K562 (cell line): ENCODE measurements around the gene CIB2. TPM values are rescaled to one million over a fixed set of nuclear protein-coding genes. Genes with fewer than 3 reads are reported as not detected.

ENCODE experiments used
- CAMTA2 ChIP-seq: fragments of 250-450 bp; sonication (Bioruptor Pico); conservative IDR thresholded peaks from 2 replicates; pipeline ENCODE4 v1.5.1; 2022
- CBFA2T2 ChIP-seq: fragments of 450-650 bp; conservative IDR thresholded peaks from 2 replicates; pipeline ENCODE4 v1.6.1; 2017; ENCODE audit warnings: mild to moderate bottlenecking
- CBX8 ChIP-seq: fragments of 200-600 bp; sonication (generic); IDR thresholded peaks from 2 replicates; pipeline ENCODE4 v1.6.1; 2012; ENCODE audit warnings: borderline replicate concordance, mixed run types, low read depth, mild to moderate bottlenecking, moderate library complexity, mixed read lengths, low read length, control low read depth, inconsistent platforms; ENCODE audit not compliant: poor library complexity, severe bottlenecking; ENCODE audit errors: extremely low read depth
- CREB3 ChIP-seq: fragments of 450-650 bp; conservative IDR thresholded peaks from 2 replicates; pipeline ENCODE4 v1.6.1; 2016; ENCODE audit warnings: missing genetic modification characterization, low read depth, mild to moderate bottlenecking, missing compliant biosample characterization, moderate library complexity
- CTBP1 ChIP-seq: fragments of 450-650 bp; IDR thresholded peaks from 2 replicates; pipeline ENCODE4 v1.6.1; 2016; ENCODE audit warnings: borderline replicate concordance
- DIDO1 ChIP-seq: fragments of 450-650 bp; IDR thresholded peaks from 2 replicates; pipeline ENCODE4 v1.6.1; 2016; ENCODE audit warnings: low read depth, missing biosample characterization, missing genetic modification characterization
- HLTF ChIP-seq: fragments of 450-650 bp; IDR thresholded peaks from 2 replicates; pipeline ENCODE4 v1.6.1; 2016
- HNRNPLL ChIP-seq: fragments of 200-400 bp; formaldehyde crosslinking; IDR thresholded peaks from 2 replicates; pipeline ENCODE4 v1.6.1; 2017; ENCODE audit warnings: low read length, low read depth, mild to moderate bottlenecking; ENCODE audit not compliant: poor library complexity, severe bottlenecking
- HNRNPUL1 ChIP-seq: fragments of 200-400 bp; formaldehyde crosslinking; IDR thresholded peaks from 2 replicates; pipeline ENCODE4 v1.6.1; 2017; ENCODE audit warnings: low read length
- KAT8 ChIP-seq: fragments of 450-650 bp; IDR thresholded peaks from 2 replicates; pipeline ENCODE4 v1.6.1; 2016; ENCODE audit warnings: low read depth, mild to moderate bottlenecking
- KDM1A ChIP-seq, 2 experiments: fragments of 450-650 bp; IDR thresholded peaks; 2 replicates each; pipeline ENCODE4 v1.6.1; 2016; ENCODE audit warnings: mild to moderate bottlenecking in 2 of 2
- MAX ChIP-seq: sonication (generic); formaldehyde crosslinking; IDR thresholded peaks from 2 replicates; pipeline ENCODE4 v1.9.0; 2022; ENCODE audit warnings: mild to moderate bottlenecking, missing genetic modification reagents
- NFIC ChIP-seq: fragments of 450-650 bp; IDR thresholded peaks from 2 replicates; pipeline ENCODE4 v1.6.1; 2017; ENCODE audit warnings: mild to moderate bottlenecking, inconsistent platforms
- RCOR1 ChIP-seq, 2 experiments: IDR thresholded peaks; 2 replicates each; pipeline ENCODE4 v1.6.1; 2012; ENCODE audit warnings: low read depth in 2 of 2, low read length in 2 of 2, borderline replicate concordance in 1 of 2, improper control_type of control experiment in 1 of 2
- STAT6 ChIP-seq: sonication (generic); formaldehyde crosslinking; IDR thresholded peaks from 2 replicates; pipeline ENCODE4 v1.8.1; 2023; ENCODE audit warnings: mild to moderate bottlenecking, missing genetic modification reagents
- ZBTB8A ChIP-seq: fragments of 450-650 bp; IDR thresholded peaks from 2 replicates; pipeline ENCODE4 v1.6.1; 2018; ENCODE audit warnings: mild to moderate bottlenecking, moderate library complexity; ENCODE audit not compliant: partially characterized antibody
- polyA plus RNA-seq, 8 experiments: library from polyadenylated mRNA; depleted of rRNA in 4 of 8; stranded (reverse) in 5 of 8; unstranded in 3 of 8; fragments of >200 nt; fragmentation: Nextera tagmentation in 2 of 8; fragmentation: Illumina TruSeq in 1 of 8; extraction: Ambion mirVana in 2 of 8; extraction: Trizol in 1 of 8; gene quantifications; 2 replicates each; pipeline versions ENCODE4 v1.2.1 to v1.2.3, GENCODE V29; 2011 to 2014; ENCODE audit warnings: inconsistent platforms in 1 of 8, missing spikeins in 1 of 8
- total RNA-seq, 7 experiments: library from RNA; depleted of rRNA in 6 of 7; stranded (reverse); fragments of >200 nt in 6 of 7; fragmentation: Illumina TruSeq in 2 of 7; extraction: Trizol in 2 of 7; gene quantifications; 2 replicates each; pipeline versions ENCODE4 v1.2.1 to v1.2.3, GENCODE V29; 2011 to 2021; ENCODE audit warnings: low replicate concordance in 1 of 7

The CIB2 gene
- total and polyA plus RNA-seq, 9 of the 15 experiments (the other 6 are each of a cell fraction or from before 2014, with no cell fraction given): 1.5 to 37.4 (median 19.4) TPM

- TF ChIP-seq STAT6 (CRISPR knock-in tag): no peak
- no peak for TF ChIP-seq CAMTA2 (CRISPR knock-in tag)
- no peak for TF ChIP-seq CBX8
- no peak for TF ChIP-seq CBFA2T2
- no peak for TF ChIP-seq ZBTB8A
- no peak for TF ChIP-seq CREB3 (tag)
- no peak for TF ChIP-seq RCOR1 (IDR thresholded peaks at IDR 0.05; ENCODE audit: borderline replicate concordance in 1 of 2, low read depth in 2 of 2, low read length in 2 of 2)
- no peak for TF ChIP-seq KAT8
- TF ChIP-seq CTBP1: 0 out of 2 replicates have a peak, but pooled peaks have one; percentile 22
- no peak for TF ChIP-seq HLTF
- peak; percentile 74 to 85; a peak in 3 of 4 replicates for TF ChIP-seq KDM1A (IDR thresholded peaks at IDR 0.05)
- TF ChIP-seq HNRNPLL: no peak
- no peak for TF ChIP-seq MAX
- TF ChIP-seq HNRNPUL1: no peak
- no peak for TF ChIP-seq DIDO1 (tag)
- peak; percentile 7; the same call in 1 of the 2 replicates for TF ChIP-seq NFIC
Observed at GRCh38 chr15:78149805-78150751, 18.8 kb upstream of the CIB2 start (continued).
